Choroid plexus epithelial cell (primary cell): ENCODE measurements around the gene SHH.
"Not testable (repeated sequence)": the region's sequence is repeated elsewhere in the genome, so short reads cannot be mapped to it uniquely, and the experiment has no call there.

ENCODE experiments used
- DNase-seq: peaks from one replicate; pipeline ENCODE4 v3.0.0-alpha.2; 2010; ENCODE audit warnings: low read depth
- H3K4me3 ChIP-seq: 2 replicates; pipeline ENCODE4 v1.5.1; 2011; ENCODE audit warnings: low read depth, mild to moderate bottlenecking, control low read depth, low read length, moderate library complexity
- TF ChIP-seq, protein P1 (sequence below): conservative IDR thresholded peaks from 2 replicates; pipeline ENCODE4 v1.5.1; 2011; ENCODE audit warnings: low read depth, mild to moderate bottlenecking, control low read depth, inconsistent platforms, low read length, moderate library complexity

SHH gene

DNA sequence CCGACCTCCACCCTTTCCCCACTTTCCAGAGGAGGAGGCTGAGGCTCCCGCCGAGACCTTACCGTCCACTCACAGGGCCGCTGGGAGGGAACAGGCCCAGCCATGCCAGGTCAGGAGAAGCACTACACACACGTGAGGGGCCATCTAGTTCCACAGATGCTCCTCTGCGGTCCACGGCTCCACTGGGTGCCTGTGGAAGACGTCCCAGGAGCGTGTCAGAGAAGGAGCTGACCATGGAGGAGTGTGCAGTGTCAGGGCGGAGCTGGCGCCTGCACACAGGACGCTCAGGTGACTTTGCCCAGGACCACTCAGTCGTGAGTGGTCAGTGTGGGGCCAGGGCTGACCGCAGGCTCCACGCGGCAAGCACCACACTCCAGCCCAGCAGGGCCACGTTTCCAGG lies 8.0 kb upstream of the SHH start:
- TF ChIP-seq, protein P1, sequence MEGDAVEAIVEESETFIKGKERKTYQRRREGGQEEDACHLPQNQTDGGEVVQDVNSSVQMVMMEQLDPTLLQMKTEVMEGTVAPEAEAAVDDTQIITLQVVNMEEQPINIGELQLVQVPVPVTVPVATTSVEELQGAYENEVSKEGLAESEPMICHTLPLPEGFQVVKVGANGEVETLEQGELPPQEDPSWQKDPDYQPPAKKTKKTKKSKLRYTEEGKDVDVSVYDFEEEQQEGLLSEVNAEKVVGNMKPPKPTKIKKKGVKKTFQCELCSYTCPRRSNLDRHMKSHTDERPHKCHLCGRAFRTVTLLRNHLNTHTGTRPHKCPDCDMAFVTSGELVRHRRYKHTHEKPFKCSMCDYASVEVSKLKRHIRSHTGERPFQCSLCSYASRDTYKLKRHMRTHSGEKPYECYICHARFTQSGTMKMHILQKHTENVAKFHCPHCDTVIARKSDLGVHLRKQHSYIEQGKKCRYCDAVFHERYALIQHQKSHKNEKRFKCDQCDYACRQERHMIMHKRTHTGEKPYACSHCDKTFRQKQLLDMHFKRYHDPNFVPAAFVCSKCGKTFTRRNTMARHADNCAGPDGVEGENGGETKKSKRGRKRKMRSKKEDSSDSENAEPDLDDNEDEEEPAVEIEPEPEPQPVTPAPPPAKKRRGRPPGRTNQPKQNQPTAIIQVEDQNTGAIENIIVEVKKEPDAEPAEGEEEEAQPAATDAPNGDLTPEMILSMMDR: no peak
- no peak for DNase-seq
- no peak overlapping the region for H3K4me3 ChIP-seq

- H3K4me3 ChIP-seq: no peak overlapping the region
- DNase-seq: no peak
- TF ChIP-seq, protein P1: no peak
Observed at GRCh38 chr7:155819186-155819585, 6.9 kb upstream of the SHH start.

GRCh38 chr7:155818820-155819168 lies 6.5 kb upstream of the SHH start:
- no peak for DNase-seq
- TF ChIP-seq, protein P1: peak; percentile 8
- H3K4me3 ChIP-seq: no peak overlapping the region

DNA sequence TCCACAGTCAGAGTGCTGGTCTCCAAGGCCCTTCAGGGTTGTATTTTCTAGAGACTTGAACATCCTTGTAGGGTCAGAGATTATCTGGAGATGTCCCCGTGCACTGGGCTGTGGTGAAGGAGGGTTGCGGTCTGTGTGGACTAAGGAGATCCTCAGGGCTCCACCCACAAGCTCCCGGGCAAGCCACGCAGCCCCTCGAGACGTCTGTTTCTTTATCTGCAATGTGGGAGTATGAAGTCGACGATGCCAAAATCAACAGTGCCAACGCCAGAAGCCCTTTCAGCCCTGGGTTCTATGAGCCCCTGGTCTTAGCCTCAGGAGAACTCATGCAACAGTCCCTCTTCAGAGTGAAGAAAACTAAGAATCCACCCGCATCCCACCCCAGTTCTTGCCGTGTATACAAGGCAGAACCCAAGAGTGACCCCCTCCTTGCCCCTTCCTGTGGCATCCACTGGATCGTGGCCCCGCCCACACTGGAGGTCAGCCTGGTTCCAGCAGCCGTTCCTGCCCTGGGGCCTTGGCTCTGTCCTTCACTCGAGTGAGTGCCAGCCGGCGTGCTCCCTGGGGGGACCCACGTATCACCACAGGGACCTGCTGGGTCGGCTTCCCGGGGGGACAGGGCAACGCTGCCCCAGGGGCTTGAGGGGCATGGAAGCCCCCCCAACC lies 6.0 kb upstream of the SHH start:
- TF ChIP-seq, protein P1: no peak
- H3K4me3 ChIP-seq: no peak overlapping the region
- no peak for DNase-seq

DNA sequence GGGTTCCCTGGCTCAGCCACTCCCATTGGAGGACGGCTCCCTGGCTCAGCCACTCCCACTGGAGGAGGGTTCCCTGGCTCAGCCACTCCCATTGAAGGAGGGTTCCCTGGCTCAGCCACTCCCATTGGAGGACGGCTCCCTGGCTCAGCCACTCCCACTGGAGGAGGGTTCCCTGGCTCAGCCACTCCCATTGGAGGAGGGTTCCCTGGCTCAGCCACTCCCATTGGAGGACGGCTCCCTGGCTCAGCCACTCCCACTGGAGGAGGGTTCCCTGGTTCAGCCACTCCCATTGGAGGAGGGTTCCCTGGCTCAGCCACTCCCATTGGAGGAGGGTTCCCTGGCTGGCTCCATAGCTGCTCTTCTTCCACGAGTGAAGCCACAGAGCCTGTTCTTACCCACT lies 5.3 kb upstream of the SHH start:
- not testable (repeated sequence) for H3K4me3 ChIP-seq, DNase-seq

GRCh38 chr7:155816996-155817395 lies 4.7 kb upstream of the SHH start:
- no peak for DNase-seq
- no peak overlapping the region for H3K4me3 ChIP-seq
- TF ChIP-seq, protein P1: no peak

- DNase-seq: no peak
- TF ChIP-seq, protein P1: no peak
- no peak overlapping the region for H3K4me3 ChIP-seq
Observed at GRCh38 chr7:155816192-155816508, 3.9 kb upstream of the SHH start.
